HG03064 (cell line): Measurements from ENCODE around the gene ITPR1.

Experiments
- ATAC-seq: cut with Tn5 transposase; IDR thresholded peaks from one replicate; pipeline ENCODE4 v1.9.1; 2021; ENCODE audit warnings: low read depth; ENCODE audit not compliant: unreplicated experiment

Gene ITPR1

GRCh38 chr3:4508048-4508981 is 15.2 kb downstream of the ITPR1 start:
- ATAC-seq: peak; percentile 67

- ATAC-seq: no peak
Measured at GRCh38 chr3:4509043-4509442, 15.9 kb downstream of the ITPR1 start.

DNA sequence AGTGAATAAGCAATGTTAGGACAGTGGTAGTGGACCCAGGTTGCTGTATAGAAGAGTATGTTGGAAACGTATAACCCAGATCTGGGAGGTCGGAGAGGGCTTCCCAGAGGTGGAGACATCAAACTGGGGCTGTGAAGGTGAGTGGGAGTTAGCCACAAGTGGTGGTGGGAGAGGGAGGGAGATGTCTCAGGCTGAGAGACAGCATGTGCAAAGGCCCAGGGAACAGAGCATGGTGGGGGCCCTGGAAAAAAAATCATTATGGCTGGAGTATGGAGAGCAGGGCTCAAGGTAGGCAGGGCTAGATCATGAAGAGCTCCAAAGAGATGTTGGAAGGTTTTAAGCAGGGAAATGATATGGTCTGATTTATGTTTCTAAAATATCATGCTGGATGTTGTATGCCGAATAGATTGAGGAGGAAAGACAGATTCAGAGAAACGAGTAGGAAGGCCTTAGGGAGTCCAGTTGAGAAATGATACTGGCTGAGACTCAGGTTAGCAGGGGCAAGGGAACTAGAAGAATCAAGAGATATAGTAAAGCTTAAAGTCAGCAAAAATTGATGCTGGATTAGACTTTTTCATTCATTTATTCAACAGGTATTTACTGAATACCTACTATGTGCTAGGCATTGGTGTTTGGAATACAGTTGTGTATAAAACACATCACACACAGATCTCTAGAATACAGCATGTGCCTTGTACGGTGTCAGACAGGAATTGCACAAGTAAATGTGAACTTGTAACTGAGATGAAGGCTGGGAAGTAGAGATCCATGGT is 17.0 kb downstream of the ITPR1 start:
- ATAC-seq: no peak

DNA sequence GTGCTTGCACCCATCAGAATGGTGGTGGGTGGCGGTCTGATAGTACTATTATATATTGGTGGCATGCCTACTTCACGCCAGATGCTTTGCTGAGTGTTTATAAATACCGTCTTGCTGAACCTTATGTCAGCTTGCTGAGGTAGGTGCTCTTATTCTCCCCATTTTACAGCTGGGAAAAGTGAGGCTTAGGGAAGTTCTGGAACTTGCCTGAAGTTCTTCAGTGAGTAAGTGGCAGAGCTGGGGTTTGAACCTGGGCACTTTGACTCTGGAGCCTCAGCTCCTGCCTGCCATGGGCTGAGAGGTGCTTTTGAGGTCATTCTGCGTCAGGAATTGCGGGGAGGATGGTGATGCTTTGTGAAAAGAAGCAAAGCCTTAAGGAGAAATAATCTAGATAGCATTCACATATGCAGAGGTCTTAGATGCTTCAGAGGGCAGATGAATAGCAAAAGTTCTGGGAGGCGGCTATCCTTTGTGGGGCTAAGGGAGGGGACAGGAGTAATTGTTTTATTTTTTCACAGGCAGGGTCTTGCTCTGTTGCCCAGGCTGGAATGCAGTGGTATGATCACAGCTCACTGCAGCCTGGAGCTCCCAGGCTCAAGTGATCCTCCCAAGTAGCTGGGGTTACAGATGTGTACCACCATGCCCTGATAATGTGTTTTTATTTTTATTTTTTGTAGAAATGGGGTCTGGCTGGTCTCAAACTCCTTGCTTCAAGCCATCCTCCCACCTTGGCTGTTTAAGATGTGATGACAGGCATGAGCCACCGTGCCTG is 18.5 kb downstream of the ITPR1 start:
- ATAC-seq: no peak

- ATAC-seq: no peak
Measured at GRCh38 chr3:4512895-4513616, 19.9 kb downstream of the ITPR1 start.

DNA sequence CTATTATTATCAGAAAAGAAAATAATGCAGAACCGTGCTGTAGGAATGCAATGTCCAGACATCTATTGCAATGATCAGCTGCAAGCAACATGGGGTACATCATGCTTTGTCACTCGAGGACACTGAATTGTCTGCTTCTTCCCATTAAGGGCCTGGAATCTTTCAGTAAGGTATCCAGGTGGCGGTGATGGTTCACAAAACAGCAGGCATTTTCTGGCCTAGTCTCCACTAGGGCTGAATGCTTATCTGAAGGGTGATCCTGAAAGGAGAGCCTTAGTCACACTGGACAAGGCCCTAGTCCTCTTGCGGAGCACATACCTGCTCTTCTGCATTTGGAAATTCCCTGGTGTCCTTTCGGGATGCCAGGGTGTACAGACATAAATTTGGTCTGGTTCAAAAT is 21.2 kb downstream of the ITPR1 start:
- ATAC-seq: no peak

DNA sequence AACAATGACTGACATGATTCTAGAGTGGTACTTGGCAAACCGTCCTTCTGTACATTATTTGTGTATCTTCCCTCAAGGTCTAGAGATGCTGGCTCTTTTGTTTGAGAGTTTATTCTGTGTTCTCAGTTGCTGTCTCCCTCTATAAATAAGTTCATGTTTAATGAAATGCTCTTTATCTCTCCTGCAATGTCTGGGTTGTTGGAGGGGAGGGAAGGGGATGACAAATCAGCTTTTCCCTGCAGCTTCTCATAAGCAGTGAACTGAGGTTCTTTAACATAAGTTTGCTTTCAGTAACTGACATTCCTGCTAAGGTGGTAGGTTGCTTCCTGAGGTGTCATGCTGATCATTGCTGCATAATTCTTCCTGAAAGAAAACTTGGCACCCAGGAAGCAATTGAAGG is 21.8 kb downstream of the ITPR1 start:
- ATAC-seq: no peak

DNA sequence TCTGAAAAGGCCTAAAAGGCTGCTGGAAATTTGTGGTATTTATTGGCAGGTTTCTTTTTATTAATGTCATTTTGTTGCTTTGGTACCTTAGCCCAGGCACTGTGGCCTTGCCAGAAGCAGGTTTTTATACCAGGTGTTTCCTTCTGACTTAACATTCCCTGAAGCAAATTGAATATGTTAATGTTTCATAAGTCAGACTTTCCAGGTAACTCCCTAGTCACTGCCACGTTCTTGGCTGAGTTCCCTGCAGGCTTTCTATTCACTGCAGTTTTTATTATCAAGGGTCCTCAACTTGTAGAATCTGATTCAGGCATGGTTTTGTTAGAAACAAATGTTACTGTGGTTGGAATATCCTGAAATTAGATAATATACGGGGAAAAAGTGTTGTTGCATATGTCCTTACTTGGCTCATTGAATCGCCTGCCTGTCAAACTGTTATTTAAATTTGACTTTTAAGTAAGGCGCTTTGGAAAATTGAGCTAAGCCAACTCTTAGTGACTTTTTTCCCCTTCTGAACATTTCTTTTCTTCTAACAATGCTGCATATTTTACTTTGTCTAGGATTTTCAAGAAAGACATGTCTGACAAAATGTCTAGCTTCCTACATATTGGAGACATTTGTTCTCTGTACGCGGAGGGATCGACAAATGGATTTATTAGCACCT is 22.9 kb downstream of the ITPR1 start:
- no peak for ATAC-seq

DNA sequence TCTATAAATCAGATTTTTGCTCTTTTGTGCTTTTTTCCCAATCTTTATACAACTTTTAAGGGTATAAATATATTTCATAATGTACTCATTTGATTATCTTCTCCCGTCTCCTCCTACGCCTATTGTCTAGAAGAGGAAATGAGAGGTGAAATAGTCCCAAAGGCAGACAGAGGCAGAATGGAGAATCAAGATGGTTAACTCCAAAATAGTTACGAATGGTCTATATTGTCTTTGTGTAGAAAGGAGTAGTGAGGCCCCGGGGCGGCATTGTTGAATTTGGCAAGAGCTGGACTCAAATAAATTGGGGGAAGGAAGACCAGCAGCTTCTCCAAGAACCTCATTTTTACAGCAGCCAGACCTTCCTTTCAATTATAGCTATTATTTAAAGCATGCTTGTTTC is 23.9 kb downstream of the ITPR1 start:
- no peak for ATAC-seq

- no peak for ATAC-seq
Measured at GRCh38 chr3:4517643-4518311, 24.6 kb downstream of the ITPR1 start.

GRCh38 chr3:4520033-4520816 is 27.1 kb downstream of the ITPR1 start:
- ATAC-seq: no peak

- no peak for ATAC-seq
Measured at GRCh38 chr3:4522947-4523346, 29.8 kb downstream of the ITPR1 start.

DNA sequence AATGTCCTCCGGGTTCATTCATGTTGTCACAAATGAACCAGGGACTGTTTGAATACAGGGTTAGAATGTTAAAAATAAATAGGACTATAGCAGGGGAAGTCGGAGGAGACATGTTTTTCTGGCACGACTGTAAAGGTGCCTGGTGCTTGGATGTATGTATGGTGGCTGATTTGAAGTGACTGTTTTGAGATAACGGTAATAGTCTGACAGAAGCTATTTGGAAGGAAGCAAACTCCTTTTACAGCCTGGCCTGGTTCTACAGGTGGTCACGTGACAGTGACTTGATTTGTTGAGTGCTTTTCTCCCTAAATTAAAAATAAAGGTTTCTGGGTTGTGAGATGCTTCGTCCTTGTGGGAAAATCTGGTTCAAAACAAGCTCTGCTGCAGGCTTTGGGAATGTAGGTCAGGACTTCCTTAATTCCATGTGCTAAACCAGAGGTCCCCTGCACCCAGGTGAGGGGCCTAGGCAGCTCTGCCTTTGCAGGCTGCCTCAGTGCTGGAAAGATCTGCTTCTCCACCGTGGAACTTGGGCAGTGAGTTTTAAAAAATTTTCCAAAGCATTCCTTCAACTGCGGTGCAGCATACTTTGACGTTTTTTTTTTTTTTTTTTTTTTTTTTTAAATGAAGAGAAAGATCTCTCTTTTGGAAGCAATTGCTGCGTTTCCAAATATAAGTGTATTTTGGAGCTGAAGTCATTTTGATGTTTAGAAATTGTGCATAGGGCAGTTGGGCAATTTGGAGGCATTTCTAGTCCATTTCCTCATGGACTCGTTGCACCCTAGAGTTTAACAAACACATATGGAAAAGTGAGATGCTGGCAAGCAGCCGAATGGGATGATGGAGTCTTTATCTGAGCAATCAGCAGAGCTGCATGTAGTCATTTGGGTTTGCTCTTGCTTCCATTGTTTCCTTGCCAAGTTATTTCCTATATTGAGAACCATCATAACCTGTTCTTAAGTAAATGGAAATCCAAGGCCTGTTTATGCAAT is 30.9 kb downstream of the ITPR1 start:
- ATAC-seq: no peak

DNA sequence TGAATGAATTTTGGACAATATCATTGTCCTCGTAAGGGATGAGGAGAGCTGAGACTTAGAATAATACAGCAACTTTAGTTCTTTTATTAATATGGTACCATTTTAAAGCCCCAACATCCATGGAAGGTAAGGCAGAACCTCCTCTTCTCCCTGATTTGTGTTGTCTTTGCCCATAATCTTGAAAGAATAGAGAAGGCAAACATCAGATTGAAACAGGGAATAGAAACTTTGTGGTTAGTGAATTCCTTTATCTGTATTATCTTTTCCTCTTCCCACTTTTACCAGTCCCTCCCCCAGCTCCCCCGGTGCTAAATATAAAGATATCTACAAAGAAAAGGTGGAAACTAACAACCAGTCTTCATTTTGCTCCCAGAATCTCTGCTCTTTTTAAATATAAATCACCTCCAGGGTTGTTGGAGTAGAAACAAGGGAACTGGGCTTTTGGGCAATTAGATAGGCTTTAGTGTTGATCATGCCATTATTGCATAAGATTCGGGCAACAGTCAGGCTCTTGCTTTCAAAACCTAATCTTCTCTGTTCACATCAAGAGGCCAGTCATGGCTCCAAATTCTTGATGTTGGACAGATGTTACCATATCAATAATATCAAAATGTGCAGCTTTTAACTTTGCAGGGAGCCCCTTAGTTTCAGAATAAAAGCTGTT is 32.5 kb downstream of the ITPR1 start:
- ATAC-seq: no peak

DNA sequence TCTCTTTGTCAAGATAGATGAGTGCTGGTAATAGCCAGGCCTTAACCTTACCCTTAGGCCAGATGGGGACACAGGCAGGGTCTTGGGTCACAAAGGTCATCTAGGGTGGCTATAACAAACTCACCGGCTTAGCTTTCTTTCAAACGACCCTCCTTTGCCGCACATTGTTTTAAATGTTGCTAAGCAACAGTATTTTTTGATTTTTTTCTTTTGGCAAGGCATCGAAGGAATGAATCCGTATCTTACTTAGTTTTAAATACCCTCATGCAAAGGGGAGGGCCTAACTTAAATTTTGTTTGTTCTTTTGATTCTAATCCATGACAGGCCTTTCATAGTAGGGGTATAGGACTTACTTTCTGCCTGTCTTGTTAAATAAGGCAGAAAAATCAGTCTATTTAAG is 35.2 kb downstream of the ITPR1 start:
- no peak for ATAC-seq

- no peak for ATAC-seq
Measured at GRCh38 chr3:4528819-4529600, 35.9 kb downstream of the ITPR1 start.
